ENCODE measurements around the gene LILRA5.
"Not testable (repeated sequence)": the region's sequence is repeated elsewhere in the genome, so short reads cannot be mapped to it uniquely, and the experiment has no call there.

Gene LILRA5

DNA sequence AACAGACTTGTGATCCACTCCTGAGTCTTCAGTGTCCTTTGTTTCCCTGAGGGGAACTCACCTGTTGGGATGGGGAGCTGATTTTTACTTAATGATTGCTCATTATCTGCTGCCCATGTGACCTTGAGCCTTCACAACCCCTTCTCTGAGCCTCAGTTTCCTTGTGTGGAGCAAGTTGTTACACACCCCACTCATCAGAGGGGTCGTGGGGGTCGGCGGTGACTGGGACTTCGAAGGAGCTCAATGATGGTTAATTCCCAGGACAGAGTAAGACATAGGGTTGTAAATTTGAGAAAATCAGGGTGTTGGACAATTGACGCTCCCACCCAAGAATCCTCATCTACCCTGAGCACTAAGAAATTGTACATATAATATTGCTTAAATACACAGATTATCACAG, 13.5 kb downstream of the LILRA5 start:
- DNase-seq, result no peak

DNA sequence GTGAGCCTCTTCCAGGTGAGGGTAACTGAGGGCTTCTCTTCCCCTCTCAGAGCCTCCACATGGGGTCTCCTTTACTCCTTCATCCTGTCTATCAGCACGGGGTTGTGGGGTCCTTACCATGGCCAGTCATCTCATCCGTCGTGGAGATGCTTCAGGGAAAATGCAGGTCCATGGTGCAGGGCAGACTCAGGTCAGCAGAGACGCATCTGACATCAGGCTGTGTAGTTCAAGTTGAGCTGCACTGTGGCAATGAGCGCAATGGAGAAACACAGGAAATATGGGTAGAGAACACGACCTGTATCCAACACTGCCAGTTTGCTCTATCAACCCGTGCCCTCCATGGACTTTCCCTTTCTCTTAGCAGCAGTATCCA, 13.9 kb downstream of the LILRA5 start:
- DNase-seq, result no peak

DNA sequence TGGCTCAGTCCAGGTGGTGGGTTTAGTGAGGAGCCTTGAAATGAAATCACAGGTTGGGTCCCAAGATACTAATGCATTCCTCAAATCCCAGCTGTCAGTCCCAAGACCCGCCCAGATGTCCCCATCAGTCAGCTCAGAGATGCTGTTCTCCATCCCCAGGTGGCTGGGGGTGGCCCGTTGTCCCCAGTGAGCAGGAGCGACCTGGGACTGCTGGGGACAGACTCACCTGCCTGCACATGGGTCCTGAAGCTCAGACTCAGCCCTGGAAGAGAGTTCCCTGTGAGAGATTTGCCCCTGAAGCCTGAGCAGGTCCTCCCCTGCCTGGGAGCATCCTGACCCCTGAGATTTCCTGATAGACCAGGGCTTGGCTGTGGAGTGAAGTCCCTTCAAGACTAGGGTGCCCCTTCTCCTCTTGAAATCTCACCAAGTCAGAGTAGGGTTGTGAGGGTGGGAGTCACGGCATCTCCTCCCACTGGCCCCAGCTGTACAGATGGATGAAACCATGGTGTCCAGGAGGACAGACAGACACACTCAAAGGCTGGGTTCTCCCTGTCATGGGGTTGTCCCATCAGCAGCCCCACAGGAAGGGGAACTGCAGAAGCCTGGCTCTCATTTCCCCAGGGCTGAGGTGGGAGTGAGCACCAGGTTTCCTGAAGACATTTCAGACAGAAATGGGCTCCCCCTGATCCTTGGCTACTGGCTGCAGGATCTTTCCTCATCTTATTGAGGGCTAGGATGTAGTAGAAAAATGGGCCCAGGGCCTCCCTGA, 14.4 kb downstream of the LILRA5 start:
- no peak for DNase-seq

DNA sequence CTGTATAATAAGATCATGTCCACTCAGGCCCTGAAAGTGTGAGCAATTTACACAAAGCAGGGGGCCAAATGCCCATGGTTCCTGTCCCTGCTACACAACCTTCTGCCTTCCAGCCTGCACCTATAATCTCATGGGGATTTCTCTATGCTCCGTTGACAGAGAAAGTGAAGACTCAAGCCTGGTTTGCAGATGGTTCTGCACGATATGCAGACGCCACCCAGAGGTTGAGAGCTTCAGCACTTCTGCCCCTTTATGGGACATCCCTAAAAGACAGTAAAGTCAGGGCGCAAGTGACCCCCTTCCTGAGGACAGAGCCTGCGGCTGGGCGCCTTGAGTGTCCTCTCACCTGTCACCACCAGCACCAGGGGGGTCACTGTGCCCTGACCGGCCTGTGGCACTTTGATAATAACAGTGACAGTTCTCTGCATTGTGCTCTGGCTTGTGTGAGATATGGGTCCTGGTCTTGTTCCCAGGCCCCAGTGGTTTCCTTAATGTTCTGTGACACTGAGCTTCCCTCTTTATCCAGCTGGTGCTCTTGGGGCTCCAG, 15.1 kb downstream of the LILRA5 start:
- DNase-seq, result no peak

DNA sequence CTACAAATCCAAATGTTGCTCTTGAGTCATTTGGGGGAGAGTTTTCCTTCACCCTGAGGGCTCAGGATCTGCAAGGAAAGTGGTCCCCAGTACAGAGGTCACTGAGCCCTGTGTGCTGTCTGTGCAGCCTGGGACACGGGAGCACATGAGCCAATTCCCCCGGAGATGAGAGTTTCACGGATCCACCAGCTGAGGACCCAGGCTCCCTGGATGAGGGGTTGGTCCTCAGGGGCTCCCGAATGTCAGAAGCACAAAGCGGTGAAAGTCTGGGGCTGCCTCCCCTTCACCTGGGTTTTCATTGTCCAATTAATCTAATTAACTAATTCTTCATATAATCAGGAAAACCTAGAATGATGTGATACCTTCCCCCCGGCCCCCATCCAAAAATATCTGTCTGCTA, 18.4 kb downstream of the LILRA5 start:
- DNase-seq, result no peak

DNA sequence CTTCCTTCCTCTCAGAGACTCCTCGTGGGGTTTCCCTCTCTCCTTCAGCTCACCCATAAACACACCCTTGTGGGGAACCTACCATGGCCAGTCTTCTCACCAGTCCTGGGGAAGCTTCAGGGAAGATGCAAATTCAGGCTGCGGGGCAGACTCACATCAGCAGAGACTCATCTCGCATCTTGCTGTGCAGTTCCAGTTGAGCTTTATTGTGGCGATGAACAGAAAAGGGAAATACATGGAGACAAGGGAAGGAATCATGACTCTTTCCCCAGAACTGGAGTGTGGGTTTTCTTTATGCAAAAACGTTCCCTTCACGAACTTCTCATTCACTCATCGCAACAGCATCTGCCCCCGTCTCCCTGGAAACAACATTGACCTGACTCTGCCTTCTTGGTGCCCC, 23.8 kb downstream of the LILRA5 start:
- DNase-seq, result not testable (repeated sequence)

DNA sequence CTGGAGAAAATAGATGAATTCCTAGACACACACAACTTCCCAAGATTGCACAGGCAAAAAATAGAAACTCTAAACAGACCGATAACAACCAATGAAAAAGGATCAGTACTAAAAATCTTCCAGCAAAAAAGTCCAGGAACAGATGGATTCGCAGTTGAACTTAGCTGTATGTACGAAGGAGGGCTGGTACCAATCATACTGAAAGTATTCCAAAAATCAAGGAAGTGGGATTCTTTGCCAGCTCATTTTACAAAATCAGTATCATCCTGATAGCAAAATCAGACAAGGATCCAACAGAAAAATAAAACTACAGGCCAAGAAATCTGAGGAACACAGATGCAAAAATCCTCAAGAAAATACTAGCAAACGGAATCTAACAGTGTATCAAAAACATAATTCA, 25.5 kb downstream of the LILRA5 start:
- DNase-seq, result peak; percentile 68

DNA sequence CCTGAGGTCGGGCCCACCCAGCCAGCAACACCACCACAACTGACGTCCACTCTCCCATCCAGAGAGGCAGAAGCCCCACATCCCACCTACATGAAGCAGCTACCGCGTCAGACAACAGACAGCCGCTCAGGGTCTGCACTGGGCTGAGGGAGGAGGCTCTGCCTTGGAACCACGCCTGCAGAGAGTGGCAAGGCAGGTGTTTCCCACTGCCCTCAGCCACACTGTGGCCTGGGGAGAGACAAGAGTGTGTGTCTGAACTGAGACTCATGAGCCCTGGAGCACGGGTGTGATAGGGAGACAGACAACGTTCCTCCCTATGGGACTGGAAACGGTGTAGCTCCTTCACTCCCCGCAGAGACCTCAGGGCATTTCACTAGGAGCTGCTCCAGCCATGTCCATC, 26.7 kb downstream of the LILRA5 start:
- not testable (repeated sequence) for DNase-seq

DNA sequence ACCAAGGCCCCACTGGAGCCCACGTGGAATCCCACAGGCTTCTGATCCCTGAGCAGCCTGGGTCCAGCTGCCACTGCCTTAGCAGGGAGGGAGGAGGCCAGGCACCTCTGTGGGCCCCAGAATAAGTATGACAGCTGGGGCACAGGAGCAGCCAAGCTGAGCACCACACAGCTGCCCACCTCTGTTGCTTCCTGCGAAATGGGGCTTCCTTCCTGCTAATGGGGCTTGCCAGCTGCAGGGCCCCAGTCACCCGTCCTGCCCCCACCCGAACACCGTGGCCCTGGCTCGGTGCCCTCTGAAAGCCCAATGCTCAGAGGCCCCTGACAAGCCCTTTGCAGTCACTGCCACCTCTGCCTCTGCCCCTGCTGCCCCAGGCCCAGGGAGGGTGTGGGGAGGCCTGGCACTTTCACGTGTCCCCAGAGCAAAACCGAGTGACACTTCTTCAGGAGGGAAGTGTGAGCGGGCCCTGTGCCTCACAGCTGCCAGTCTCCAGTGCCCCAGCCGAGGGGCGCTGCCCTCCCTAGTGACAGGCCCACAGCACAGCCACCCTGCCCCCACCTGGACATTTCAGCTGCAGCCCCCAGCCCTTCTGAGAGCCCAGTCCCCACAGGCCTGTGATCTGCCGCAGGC, 27.4 kb downstream of the LILRA5 start:
- not testable (repeated sequence) for DNase-seq

DNA sequence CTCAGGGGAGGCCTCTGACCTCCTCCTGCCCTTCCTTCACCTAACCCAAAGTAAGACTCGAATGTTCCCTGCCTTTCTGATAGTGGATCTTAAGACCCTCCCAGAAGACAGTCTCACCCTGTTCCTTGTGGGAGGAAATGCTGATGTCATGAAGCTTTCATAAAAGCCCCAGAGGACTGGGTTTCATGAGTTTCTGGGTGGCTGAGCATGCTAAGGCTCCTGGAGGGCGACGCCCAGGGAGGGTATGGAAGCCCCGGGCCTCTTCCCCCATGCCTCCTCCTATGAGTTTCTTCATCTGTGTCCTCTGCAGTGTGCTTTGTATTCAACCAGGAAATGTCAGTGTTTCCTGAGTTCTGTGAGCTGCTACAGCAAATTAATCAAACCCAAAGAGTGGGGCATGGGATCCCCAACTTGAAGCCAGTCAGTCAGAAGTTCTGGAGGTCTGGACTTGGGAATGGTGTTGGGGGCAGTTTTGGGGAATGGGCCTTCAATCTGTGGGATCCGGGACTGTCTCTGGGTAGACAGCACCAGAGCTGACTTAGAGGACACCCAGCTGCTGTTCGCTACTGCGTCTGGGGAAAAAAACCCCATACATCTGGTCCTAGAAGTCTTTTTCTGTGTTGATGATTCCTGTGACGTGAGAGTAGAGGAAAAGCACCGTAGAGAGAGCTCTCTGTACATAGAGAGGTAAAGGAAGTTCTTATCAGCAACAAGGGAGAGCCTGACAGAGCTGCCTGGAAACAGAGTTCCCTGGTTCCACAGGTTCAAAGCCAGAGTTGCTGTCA, 30.1 kb downstream of the LILRA5 start:
- DNase-seq, result no peak

DNA sequence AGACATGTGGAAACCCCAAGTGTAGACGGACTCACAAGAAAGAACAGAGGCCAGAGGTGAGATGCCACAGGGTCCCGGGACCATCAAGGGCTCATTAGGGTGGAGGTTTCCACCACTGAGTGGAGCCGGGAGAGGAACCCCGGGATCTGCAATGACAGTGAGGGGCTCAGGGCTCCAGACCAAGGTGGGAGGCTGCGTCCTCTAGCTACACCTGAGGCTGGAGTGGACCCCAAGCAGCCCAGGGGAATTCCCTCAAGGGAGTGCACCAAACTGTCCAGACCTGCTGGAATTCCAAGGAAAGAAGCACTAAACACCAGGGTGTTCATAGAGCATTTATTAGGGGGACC, 31.3 kb downstream of the LILRA5 start:
- not testable (repeated sequence) for DNase-seq

DNA sequence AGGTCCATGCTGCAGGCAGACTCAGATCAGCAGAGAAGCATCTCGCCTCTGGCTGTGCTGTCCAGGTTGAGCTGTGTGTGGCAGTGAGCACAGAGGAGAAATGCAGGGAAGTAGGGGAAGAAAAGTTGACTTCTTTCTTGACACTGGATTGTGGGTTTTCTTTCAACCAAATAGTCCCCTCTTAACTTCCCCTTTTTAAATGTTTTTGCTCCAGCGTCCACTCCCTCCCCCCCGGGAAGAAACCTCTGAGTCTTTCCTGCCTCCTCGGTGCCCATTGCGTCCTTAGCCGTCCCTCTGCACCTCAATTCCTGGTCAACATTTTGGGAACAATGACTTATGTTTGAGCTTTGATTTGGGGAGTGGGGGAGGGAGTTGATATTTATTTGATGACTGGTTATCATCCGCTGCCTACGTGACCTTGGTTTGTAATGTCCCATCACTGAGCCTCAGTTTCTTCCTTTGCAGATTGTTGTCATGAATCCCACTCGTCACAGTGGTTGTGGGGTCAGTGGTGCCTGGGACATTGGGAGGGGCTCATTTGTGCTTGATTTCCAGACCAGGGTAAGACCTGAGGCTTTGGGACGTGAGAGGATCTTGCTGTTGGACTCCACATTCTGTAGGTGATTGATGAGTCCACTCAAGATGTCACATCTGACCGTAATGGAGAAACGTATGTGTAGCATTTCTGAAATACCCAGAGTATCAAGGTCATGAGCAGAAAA, 31.8 kb downstream of the LILRA5 start, which contains the start of gene LILRB2:
Gene LILRB2 (minus strand): TSS at position 104 of the 722 bp plus-strand sequence. CDS start 614 bp downstream, outside the sequence.
- no peak for DNase-seq

DNA sequence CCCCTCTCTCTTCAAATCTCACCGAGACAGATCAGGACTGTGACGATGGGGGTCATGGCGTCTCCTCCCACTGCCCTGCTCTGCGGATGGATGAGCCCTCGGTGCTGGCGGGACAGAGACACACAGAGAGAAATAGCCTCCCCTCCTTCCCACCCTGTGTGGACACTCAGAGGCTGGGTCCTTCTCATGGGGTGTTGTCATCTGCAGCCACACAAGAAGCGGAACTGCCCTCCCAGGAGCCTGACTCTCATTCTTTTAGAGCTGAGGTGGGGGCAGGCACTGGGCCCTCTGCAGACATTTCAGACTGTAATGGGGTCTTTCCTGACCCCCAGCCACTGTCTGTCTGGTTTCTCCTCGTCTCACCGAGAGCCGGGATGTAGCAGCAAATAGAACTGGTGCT, 32.5 kb downstream of the LILRA5 start:
- DNase-seq, result not testable (repeated sequence)

DNA sequence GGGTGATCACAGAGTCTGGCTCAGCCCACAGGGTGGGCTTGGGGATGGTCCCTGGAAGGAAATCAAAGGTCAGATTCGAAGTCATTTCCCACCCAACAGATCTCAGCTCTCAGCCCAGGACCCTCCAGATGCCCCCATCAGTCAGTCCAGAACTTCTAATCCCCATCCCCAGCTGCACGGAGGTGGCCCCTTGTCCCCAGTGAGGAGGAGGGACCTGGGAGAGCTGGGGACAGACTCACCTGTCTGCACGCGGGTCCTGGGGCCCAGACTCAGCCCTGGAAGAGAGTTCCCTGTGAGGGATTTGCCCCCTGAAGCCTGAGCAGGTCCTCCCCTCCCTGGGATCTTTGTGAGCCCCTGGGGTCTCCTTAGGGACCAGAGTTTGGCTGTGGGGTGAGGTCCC, 32.9 kb downstream of the LILRA5 start:
- DNase-seq, result not testable (repeated sequence)

DNA sequence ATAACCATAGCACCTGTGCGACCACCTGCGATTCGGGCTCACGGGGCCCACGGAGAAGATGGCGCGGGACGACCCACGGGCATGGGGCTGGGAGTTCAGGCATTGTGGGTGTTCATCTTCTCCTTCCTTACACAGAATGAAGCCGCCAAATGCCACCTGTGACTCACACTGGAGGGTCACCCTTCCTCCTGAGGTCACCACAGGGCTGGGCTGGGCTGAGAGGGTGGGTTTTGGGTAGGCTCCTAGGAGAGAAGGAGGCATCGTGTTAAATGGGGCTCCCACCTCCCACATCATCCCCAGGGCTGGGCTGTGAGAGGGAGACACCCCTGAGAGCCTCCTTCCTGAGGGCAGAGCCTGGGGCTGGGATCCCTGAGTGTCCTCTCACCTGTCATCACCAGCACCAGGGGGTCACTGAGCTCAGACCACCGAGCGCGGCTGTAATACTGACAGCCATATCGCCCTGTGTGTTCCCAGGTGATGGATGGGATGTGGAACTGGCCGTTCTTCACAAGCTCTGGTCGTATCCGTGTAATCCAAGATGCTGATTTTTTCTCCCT, 33.5 kb downstream of the LILRA5 start:
- DNase-seq, result no peak

DNA sequence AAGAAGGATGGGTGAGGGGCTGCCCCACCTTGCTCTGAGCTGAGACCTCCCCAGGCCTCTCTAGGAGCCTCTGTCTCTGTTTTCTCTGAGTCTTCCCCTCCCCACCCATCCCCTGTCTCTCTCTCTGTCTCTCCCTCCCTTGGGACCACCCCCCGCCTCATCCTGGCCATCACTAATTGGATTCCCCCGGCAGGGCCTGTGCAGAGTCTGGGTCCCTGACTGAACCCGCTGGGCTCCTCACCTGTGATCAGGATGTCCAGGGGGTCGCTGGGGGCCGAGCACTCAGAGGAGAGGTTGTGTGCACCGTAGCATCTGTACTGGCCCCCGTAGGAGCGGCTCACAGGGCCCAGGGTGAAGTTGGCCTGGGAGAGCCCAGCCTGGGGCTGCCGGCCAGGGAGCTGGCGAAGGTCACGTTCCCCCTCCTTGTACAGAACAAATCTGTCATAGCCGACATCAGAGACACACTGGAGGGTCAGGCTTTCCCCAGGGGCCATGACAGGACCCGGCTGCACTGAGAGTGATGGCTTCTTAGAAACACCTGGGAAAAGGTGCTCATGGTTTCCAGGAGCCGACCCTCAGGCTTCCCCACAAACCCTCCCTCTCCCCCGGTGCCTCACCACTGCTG, 34.3 kb downstream of the LILRA5 start:
- DNase-seq, result not testable (repeated sequence)

DNA sequence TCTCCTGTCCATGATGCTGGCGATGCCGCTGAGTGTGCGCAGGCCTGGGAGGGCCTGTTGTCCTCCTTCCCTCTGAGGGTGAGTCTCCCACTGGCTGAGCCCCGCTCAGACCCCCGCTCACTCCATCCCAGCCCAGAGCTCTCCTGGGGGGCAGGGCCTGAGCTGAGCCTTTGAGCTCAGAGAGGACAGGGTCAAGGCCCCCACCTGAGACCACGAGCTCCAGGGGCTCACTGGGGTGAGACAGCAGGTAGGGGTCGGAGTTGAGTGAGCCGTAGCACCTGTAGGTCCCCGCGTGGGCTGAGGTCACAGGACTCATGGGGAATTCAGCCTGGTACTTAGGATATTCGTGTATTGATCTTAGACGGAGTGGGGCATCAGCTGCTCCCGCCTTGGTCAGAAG, 34.9 kb downstream of the LILRA5 start:
- not testable (repeated sequence) for DNase-seq

DNA sequence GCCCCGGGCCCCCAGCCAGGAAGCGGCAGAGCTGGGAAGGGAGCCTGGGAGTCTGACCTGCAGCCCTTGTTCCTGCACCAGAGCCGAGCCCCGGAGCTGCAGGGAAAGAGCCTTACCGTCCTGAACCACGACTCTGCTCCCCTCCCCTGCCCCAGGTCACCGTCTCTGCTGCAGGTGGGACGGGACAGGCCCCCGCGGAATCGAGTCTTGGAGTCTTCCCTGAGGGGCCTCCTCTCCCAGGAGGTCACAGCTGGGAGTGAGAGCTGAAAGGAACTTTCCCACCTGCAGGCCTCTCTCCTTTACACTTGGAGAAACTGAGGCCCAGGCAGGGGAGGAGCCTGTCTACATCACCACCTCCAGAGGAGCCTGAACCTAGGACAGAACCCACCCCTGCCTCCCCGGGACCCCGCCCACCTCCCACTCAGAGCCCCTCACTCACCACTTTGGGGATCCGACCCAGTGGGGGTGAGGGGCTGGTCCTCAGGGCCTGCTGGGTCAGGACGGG, 35.8 kb downstream of the LILRA5 start:
- DNase-seq, result not testable (repeated sequence)

DNA sequence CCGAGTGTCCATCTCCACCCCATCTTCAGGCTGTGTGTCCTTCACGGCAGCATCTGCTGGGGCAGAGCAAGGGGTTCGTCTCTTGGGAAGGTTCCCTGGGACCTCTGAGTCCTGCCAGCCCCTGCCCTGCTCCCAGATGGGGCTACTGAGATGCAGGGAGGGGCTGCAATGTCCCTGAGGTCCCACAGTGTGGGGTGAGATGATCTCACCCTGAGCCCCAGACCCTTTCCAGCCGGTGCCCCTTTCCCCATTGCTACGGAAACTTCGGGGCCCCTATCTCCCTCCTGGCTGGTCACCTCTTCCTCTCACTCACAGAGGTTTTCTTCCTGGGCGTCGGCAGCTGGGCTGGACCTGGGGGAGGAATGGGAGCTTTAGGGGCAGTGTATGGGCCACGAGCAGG, 37.0 kb downstream of the LILRA5 start:
- no peak for DNase-seq

DNA sequence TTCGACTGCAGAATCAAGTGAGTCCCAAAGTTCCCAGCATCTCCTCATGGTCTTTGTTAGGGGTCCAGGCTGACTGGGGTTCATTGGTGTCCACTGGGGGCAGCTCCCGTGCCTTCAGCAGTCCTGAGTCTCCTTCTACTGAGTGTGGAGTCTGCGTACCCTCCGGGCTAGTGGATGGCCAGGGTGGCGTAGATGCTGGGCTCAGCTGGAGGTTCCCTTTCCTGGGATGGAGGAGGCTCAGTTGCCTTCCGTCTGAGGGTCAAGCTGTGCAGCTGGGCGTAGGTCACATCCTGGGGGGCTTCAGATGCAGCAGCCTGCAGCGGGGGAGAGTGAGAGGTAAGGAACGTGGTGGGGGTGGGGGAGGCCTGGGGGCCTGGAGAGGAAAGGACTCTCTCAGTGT, 38.5 kb downstream of the LILRA5 start:
- not testable (repeated sequence) for DNase-seq

DNA sequence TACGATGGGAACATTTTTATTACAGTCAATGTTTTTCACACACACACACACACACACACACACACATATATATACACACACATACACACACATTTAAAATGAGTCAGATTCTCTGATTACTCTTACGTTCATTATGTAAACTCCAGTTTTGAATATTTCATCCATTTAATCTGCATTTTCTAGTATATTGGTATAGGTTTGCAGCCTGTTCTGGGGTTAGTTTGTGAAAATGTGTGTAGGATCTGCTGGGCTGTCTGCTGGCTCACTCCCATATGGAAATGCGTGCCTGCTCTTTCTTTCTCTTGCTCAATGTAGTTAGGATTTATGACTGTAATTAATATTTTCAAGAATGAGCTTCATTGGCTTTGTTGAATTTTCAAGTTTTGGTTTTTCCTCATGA, 39.1 kb downstream of the LILRA5 start:
- no peak for DNase-seq

DNA sequence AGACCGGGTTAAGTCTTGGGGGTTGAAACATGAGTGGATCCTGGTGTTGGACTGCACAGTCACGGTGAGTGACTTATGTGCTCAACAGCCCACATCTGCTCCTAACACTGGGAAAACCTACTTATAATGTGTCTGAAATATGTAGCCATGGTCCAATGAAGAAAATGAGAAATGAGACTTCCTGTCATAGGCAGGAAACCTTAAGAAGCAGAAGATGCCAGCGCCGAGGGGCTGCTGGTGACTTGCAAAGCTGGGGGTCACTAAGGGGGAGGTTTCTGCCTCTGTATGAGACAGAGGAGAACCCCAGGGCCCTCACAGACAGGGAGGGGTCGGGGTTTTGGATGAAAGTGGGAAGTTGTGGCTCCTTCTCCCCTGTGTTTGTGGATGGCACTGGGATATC, 40.8 kb downstream of the LILRA5 start:
- DNase-seq, result not testable (repeated sequence)

All from fibroblast of upper back skin (primary cell).